WTC11 (cell line): ENCODE data around the gene SORCS2. TPM values are rescaled to one million over a fixed set of nuclear protein-coding genes. Genes with fewer than 3 reads are reported as not detected.

Experiments
- ATAC-seq: fragments of 200-7000 bp; cut with Tn5 transposase; 2 replicates; pipeline ENCODE4 v1.10.0; 2021; ENCODE audit warnings: mild to moderate bottlenecking, moderate library complexity
- CTCF ChIA-PET: fragments of 300-600 bp; sonication (Branson Sonifier 250); formaldehyde crosslinking; loops from one replicate; lab custom pipeline; 2021; ENCODE audit warnings: antibody characterized with exemption; lab: Charles Lee
- POLR2A ChIA-PET: fragments of 350-600 bp; sonication (Branson Sonifier 250); formaldehyde crosslinking; loops from one replicate; lab custom pipeline; 2021; ENCODE audit warnings: antibody characterized with exemption; lab: Charles Lee
- DNase-seq: peaks from one replicate; pipeline ENCODE4 v3.0.0; 2021; ENCODE audit warnings: low spot score
- H3K27ac Mint-ChIP-seq: 2 replicates; pipeline ENCODE4 v1.8.0; 2021; ENCODE audit warnings: mixed read lengths
- H3K27me3 Mint-ChIP-seq: 2 replicates; pipeline ENCODE4 v1.8.0; 2021; ENCODE audit warnings: low read depth, mild to moderate bottlenecking, moderate library complexity, mixed read lengths
- H3K36me3 Mint-ChIP-seq: 2 replicates; pipeline ENCODE4 v1.8.0; 2021; ENCODE audit warnings: mixed read lengths
- H3K4me1 Mint-ChIP-seq: 2 replicates; pipeline ENCODE4 v1.8.0; 2022; ENCODE audit warnings: mixed read lengths
- H3K4me3 Mint-ChIP-seq: 2 replicates; pipeline ENCODE4 v1.8.0; 2021; ENCODE audit warnings: mild to moderate bottlenecking, moderate library complexity, mixed read lengths
- H3K9me3 Mint-ChIP-seq: 2 replicates; pipeline ENCODE4 v1.8.0; 2021; ENCODE audit warnings: mixed read lengths
- AFF4 ChIP-seq: sonication (generic); formaldehyde crosslinking; IDR thresholded peaks from 2 replicates; pipeline ENCODE4 v1.8.1; 2023; ENCODE audit warnings: mild to moderate bottlenecking, missing genetic modification reagents, borderline replicate concordance
- ARID4B ChIP-seq: sonication (generic); formaldehyde crosslinking; IDR thresholded peaks from 2 replicates; pipeline ENCODE4 v1.8.0; 2023; ENCODE audit warnings: missing genetic modification reagents, mild to moderate bottlenecking, borderline replicate concordance
- CREB1 ChIP-seq: sonication (generic); formaldehyde crosslinking; IDR thresholded peaks from 2 replicates; pipeline ENCODE4 v1.8.0; 2023; ENCODE audit warnings: mild to moderate bottlenecking, missing genetic modification reagents
- ELF4 ChIP-seq: sonication (generic); formaldehyde crosslinking; IDR thresholded peaks from 2 replicates; pipeline ENCODE4 v1.8.1; 2022; ENCODE audit warnings: low read depth, mild to moderate bottlenecking, moderate library complexity, missing genetic modification reagents
- EMX1 ChIP-seq: fragments of 250-450 bp; sonication (Bioruptor Pico); IDR thresholded peaks from 2 replicates; pipeline ENCODE4 v1.8.0; 2021; ENCODE audit warnings: mild to moderate bottlenecking
- GABPB1 ChIP-seq: sonication (generic); formaldehyde crosslinking; IDR thresholded peaks from 2 replicates; pipeline ENCODE4 v1.8.1; 2023; ENCODE audit warnings: mild to moderate bottlenecking, missing genetic modification reagents
- KAT7 ChIP-seq: sonication (generic); formaldehyde crosslinking; IDR thresholded peaks from 2 replicates; pipeline ENCODE4 v1.8.1; 2023; ENCODE audit warnings: missing genetic modification reagents, mild to moderate bottlenecking, borderline replicate concordance
- SMAD4 ChIP-seq: sonication (generic); formaldehyde crosslinking; IDR thresholded peaks from 2 replicates; pipeline ENCODE4 v1.8.0; 2022; ENCODE audit warnings: mild to moderate bottlenecking, missing genetic modification reagents
- SP1 ChIP-seq: sonication (generic); formaldehyde crosslinking; conservative IDR thresholded peaks from 2 replicates; pipeline ENCODE4 v1.8.1; 2022; ENCODE audit warnings: missing genetic modification reagents
- STAT6 ChIP-seq: sonication (generic); formaldehyde crosslinking; conservative IDR thresholded peaks from 2 replicates; pipeline ENCODE4 v1.8.1; 2023; ENCODE audit warnings: mild to moderate bottlenecking, low read depth, missing genetic modification reagents, moderate library complexity
- USF2 ChIP-seq: sonication (generic); formaldehyde crosslinking; IDR thresholded peaks from 2 replicates; pipeline ENCODE4 v1.8.1; 2023; ENCODE audit warnings: mild to moderate bottlenecking, missing genetic modification reagents, moderate library complexity
- ZBTB43 ChIP-seq: sonication (generic); formaldehyde crosslinking; IDR thresholded peaks from 2 replicates; pipeline ENCODE4 v1.8.1; 2023; ENCODE audit warnings: mild to moderate bottlenecking, missing genetic modification reagents
- ZNF138 ChIP-seq: sonication (generic); formaldehyde crosslinking; conservative IDR thresholded peaks from 2 replicates; pipeline ENCODE4 v1.8.1; 2022; ENCODE audit warnings: mild to moderate bottlenecking, moderate library complexity, missing genetic modification reagents
- ZNF263 ChIP-seq: sonication (generic); formaldehyde crosslinking; IDR thresholded peaks from 2 replicates; pipeline ENCODE4 v1.8.1; 2022; ENCODE audit warnings: low read depth, mild to moderate bottlenecking, moderate library complexity, missing genetic modification reagents
- ZNF317 ChIP-seq: sonication (generic); formaldehyde crosslinking; IDR thresholded peaks from 2 replicates; pipeline ENCODE4 v1.8.1; 2023; ENCODE audit warnings: low read depth, mild to moderate bottlenecking, moderate library complexity, missing genetic modification reagents, borderline replicate concordance
- ZNF512 ChIP-seq: sonication (generic); formaldehyde crosslinking; IDR thresholded peaks from 2 replicates; pipeline ENCODE4 v1.8.1; 2022; ENCODE audit warnings: missing genetic modification reagents, borderline replicate concordance
- ZSCAN18 ChIP-seq: fragments of 250-450 bp; sonication (Bioruptor Pico); IDR thresholded peaks from 2 replicates; pipeline ENCODE4 v2.1.2; 2022; ENCODE audit warnings: mild to moderate bottlenecking, moderate library complexity
- total RNA-seq: library from RNA; stranded (reverse); gene quantifications from 3 replicates; pipeline ENCODE4 v1.2.3, GENCODE V29; 2021

SORCS2 gene
- total RNA-seq, 1 experiment from 2014 or later, result 6.6 TPM

GRCh38 chr4:7190691-7191545, 1.4 kb upstream of the SORCS2 start:
- H3K36me3 Mint-ChIP-seq, result no peaks in the 10 kb centered on the region
- H3K4me3 Mint-ChIP-seq, result no peak overlapping the region
- ChIA-PET CTCF (interaction anchor here (0.7 to 3.8 kb wide), 11 partner anchors 11 to 529 kb away, joined by 3 to 24 read pairs (median 5); no protein-coding TSS in a partner anchor), POLR2A (interaction anchor here (0.6 kb wide), 1 partner anchor 14 kb away, joined by 3 read pairs; no protein-coding TSS in a partner anchor)
- peaks cover 47% of the 10 kb centered on the region for H3K27me3 Mint-ChIP-seq
- no peak for TF ChIP-seq ZNF138 (CRISPR knock-in tag)
- TF ChIP-seq ZBTB43, result no peak
- no peak for TF ChIP-seq USF2 (CRISPR knock-in tag)
- no peak for TF ChIP-seq EMX1 (CRISPR knock-in tag)
- TF ChIP-seq ARID4B, result no peak
- TF ChIP-seq SMAD4, result no peak
- TF ChIP-seq ZNF317 (CRISPR knock-in tag), result no peak
- no peak for TF ChIP-seq SP1 (CRISPR knock-in tag)
- TF ChIP-seq ZNF512, result no peak
- no peak for TF ChIP-seq STAT6 (CRISPR knock-in tag)
- TF ChIP-seq AFF4 (CRISPR knock-in tag), result no peak
- no peak for TF ChIP-seq GABPB1 (CRISPR knock-in tag)
- TF ChIP-seq ELF4 (CRISPR knock-in tag), result no peak
- TF ChIP-seq ZSCAN18 (CRISPR knock-in tag), result no peak
- TF ChIP-seq ZNF263 (CRISPR knock-in tag), result no peak
- no peak for TF ChIP-seq CREB1 (CRISPR knock-in tag)
- no peak for TF ChIP-seq KAT7 (CRISPR knock-in tag)
- no peaks in the 10 kb centered on the region for H3K9me3 Mint-ChIP-seq
- ATAC-seq (no peak), DNase-seq (no peak)
- peaks cover 13% of the 10 kb centered on the region for H3K4me1 Mint-ChIP-seq
- no peak overlapping the region for H3K27ac Mint-ChIP-seq
